Measurements from ENCODE around the gene CNOT6. TPM values are rescaled to one million over a fixed set of nuclear protein-coding genes. Genes with fewer than 3 reads are reported as not detected.

Gene CNOT6
- total RNA-seq, 1 experiment from 2014 or later: 60.9 TPM

GRCh38 chr5:180521101-180521500, 26.9 kb downstream of the CNOT6 start:
- TF ChIP-seq, protein P1, sequence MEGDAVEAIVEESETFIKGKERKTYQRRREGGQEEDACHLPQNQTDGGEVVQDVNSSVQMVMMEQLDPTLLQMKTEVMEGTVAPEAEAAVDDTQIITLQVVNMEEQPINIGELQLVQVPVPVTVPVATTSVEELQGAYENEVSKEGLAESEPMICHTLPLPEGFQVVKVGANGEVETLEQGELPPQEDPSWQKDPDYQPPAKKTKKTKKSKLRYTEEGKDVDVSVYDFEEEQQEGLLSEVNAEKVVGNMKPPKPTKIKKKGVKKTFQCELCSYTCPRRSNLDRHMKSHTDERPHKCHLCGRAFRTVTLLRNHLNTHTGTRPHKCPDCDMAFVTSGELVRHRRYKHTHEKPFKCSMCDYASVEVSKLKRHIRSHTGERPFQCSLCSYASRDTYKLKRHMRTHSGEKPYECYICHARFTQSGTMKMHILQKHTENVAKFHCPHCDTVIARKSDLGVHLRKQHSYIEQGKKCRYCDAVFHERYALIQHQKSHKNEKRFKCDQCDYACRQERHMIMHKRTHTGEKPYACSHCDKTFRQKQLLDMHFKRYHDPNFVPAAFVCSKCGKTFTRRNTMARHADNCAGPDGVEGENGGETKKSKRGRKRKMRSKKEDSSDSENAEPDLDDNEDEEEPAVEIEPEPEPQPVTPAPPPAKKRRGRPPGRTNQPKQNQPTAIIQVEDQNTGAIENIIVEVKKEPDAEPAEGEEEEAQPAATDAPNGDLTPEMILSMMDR (conservative IDR thresholded peaks at IDR 0.05; ENCODE audit: low read depth, low read length): no peak
- TF ChIP-seq EZH2 (IDR thresholded peaks at IDR 0.05; ENCODE audit: borderline replicate concordance, low read depth, low read length, poor library complexity, severe bottlenecking): no peak
- no TSS peak for BruUV-seq (replicated peaks)
- Histone ChIP-seq H3K27ac (ENCODE audit: low read depth, low read length, poor library complexity, severe bottlenecking) (no peak overlapping the region), H3K36me3 (ENCODE audit: insufficient read depth, low read length, poor library complexity, severe bottlenecking) (no peaks in the 10 kb centered on the region), H3K27me3 (replicated peaks; ENCODE audit: insufficient read depth, low read depth, low read length, poor library complexity) (no peaks in the 10 kb centered on the region), H3K9me3 (ENCODE audit: low read depth, low read length, poor library complexity, severe bottlenecking) (no peaks in the 10 kb centered on the region), H3K4me1 (ENCODE audit: insufficient read depth, low read length, poor library complexity, severe bottlenecking) (peaks cover 34% of the 10 kb centered on the region), H3K4me3 (ENCODE audit: low read depth, low read length, poor library complexity, severe bottlenecking) (no peak overlapping the region)
- ChIA-PET CTCF (interaction anchor here (0.5 kb wide), 1 partner anchor 311 kb away, joined by 3 read pairs; no protein-coding TSS in a partner anchor), POLR2A (ENCODE audit: low non-redundant PET) (no interaction called here)
- intact Hi-C loops (cut with micrococcal nuclease; ENCODE audit: unreplicated experiment): no loop called here
- DNase-seq (ENCODE audit: low spot score): no peak

DNA sequence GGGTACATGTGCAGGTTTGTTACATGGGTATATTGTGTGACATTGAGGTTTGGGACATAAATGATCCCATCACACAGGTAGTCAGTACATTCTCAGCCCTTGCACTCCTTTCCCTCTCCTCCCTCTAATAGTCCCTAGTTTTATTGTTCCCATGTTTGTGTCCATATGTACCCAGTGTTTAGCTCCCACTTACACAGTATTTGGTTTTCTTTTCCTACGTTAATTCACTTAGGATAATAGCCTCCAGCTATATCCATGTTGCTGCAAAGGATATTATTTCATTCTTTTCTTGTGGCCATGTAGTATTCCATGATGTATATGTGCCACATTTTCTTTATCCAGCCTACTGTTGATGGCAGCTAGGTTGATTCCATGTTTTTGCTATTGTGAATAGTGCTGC, 27.4 kb downstream of the CNOT6 start:
- intact Hi-C loops (cut with micrococcal nuclease; ENCODE audit: unreplicated experiment): no loop called here
- no peak for DNase-seq (ENCODE audit: low spot score)
- POLR2A ChIA-PET (ENCODE audit: low non-redundant PET): no interaction called here
- no peak for TF ChIP-seq EZH2 (IDR thresholded peaks at IDR 0.05; ENCODE audit: borderline replicate concordance, low read depth, low read length, poor library complexity, severe bottlenecking)
- TF ChIP-seq, protein P1 (conservative IDR thresholded peaks at IDR 0.05; ENCODE audit: low read depth, low read length): no peak
- CTCF ChIA-PET: interaction anchor here (0.5 kb wide), 1 partner anchor 311 kb away, joined by 3 read pairs; no protein-coding TSS in a partner anchor
- Histone ChIP-seq H3K27me3 (replicated peaks; ENCODE audit: insufficient read depth, low read depth, low read length, poor library complexity) (no peaks in the 10 kb centered on the region), H3K4me3 (ENCODE audit: low read depth, low read length, poor library complexity, severe bottlenecking) (no peak overlapping the region), H3K4me1 (ENCODE audit: insufficient read depth, low read length, poor library complexity, severe bottlenecking) (peaks cover 37% of the 10 kb centered on the region), H3K27ac (ENCODE audit: low read depth, low read length, poor library complexity, severe bottlenecking) (no peak overlapping the region), H3K36me3 (ENCODE audit: insufficient read depth, low read length, poor library complexity, severe bottlenecking) (no peaks in the 10 kb centered on the region), H3K9me3 (ENCODE audit: low read depth, low read length, poor library complexity, severe bottlenecking) (no peaks in the 10 kb centered on the region)
- BruUV-seq (replicated peaks): no TSS peak

DNA sequence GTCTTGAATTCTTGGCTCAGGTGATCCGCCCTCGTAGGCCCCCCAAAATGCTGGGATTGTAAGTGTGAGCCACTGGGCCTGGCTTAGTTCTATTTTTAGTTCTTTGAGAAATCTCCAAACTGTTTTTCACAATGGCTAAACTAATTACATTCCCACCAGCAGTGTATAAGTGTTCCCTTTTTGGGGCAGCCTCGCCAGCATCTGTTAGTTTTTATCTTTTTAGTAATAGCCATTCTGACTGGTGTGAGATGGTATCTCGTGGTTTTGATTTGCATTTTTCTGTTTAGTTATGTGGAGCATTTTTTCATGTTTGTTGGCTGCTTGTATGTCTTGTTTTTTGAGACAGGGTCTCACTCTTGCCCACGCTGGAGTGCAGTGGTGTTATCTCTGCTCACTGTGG, 28.2 kb downstream of the CNOT6 start:
- ChIA-PET POLR2A (ENCODE audit: low non-redundant PET) (no interaction called here), CTCF (no interaction called here)
- no peak overlapping the region for H3K4me3 ChIP-seq (ENCODE audit: low read depth, low read length, poor library complexity, severe bottlenecking)
- BruUV-seq (replicated peaks): no TSS peak
- no peak for DNase-seq (ENCODE audit: low spot score)
- H3K4me1 ChIP-seq (ENCODE audit: insufficient read depth, low read length, poor library complexity, severe bottlenecking): peaks cover 37% of the 10 kb centered on the region
- no peak overlapping the region for H3K27ac ChIP-seq (ENCODE audit: low read depth, low read length, poor library complexity, severe bottlenecking)
- no peaks in the 10 kb centered on the region for H3K9me3 ChIP-seq (ENCODE audit: low read depth, low read length, poor library complexity, severe bottlenecking)
- H3K27me3 ChIP-seq (replicated peaks; ENCODE audit: insufficient read depth, low read depth, low read length, poor library complexity): no peaks in the 10 kb centered on the region
- intact Hi-C loops (cut with micrococcal nuclease; ENCODE audit: unreplicated experiment): no loop called here
- H3K36me3 ChIP-seq (ENCODE audit: insufficient read depth, low read length, poor library complexity, severe bottlenecking): no peaks in the 10 kb centered on the region
- TF ChIP-seq EZH2 (IDR thresholded peaks at IDR 0.05; ENCODE audit: borderline replicate concordance, low read depth, low read length, poor library complexity, severe bottlenecking): no peak
- TF ChIP-seq, protein P1 (conservative IDR thresholded peaks at IDR 0.05; ENCODE audit: low read depth, low read length): no peak
